ENCODE data around the gene SVOP.

Gene SVOP

DNA sequence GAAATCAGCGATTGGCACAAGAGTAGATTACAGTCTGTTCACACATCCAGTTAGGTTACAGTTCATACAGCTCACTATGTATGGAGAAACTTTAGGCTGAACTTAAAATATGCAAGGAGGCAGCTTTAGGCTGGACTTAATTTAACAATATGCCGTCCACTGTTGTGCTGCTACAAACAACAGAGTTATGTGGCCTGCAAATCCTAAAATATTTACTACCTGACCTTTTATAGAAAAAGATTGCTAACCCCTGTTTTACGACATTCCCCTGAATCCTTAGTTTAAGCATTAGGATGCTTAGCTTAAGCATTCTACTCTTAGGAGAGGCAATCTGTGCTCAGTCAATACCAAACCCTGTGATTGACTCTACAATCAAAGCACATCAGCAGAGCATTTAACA, 90.1 kb downstream of the SVOP start:
- DNase-seq (ENCODE audit: low spot score), result no peak

DNA sequence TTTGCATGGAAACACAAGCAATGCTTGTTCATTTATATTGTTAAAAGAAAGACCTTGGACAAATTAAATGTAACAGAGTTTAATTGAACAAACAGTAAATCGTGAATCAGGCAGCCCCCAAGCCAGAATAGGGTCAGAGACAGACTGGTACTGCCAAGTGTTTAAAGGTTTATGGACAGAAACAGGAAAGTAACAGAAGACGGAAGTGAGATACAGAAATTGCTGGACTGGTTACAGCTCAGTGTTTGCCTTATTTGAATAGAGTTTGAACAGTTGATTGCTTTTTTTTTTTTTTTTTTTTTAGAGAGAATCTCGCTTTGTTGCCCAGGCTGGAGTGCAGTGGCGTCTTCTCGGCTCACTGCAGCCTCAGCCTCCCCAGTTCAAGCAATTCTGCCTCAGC, 90.7 kb downstream of the SVOP start:
- no peak for DNase-seq (ENCODE audit: low spot score)

DNA sequence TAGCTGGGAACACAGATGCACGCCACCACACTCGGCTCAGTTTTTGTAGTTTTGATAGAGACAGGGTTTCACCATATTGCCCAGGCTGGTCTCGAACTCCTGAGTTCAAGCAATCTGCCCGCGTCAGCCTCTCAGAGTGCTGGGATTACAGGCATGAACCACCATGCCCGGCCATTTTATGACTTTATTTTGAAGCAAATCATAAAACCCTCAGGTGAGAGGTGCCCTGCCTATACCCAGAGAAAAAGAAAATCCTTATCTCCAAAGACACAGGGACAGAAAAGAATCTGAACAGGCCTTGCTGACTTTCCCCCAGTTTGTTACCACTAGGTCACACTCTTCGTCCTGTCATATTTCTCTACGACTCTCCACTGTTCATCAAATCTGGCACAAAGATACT, 92.2 kb downstream of the SVOP start:
- DNase-seq (ENCODE audit: low spot score), result no peak

DNA sequence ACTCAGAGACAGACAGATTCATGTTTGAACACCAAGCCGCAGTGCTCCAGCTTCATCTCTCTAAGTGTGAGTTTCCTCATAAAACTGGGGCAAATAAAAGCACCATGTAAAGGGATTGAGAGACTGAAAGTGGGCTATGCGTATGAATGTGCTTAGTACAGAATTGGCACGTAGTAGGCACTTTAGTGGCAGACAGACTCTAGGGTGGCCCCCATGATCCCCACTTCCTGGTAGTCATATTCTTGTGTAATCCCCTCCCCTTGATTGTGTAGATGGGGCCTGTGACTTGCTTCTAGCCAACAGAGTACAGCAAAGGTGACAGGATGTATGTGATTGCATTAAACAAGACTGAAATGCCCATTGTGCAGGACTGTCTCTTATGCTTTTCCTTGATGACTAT, 98.0 kb downstream of the SVOP start:
- DNase-seq (ENCODE audit: low spot score), result no peak

DNA sequence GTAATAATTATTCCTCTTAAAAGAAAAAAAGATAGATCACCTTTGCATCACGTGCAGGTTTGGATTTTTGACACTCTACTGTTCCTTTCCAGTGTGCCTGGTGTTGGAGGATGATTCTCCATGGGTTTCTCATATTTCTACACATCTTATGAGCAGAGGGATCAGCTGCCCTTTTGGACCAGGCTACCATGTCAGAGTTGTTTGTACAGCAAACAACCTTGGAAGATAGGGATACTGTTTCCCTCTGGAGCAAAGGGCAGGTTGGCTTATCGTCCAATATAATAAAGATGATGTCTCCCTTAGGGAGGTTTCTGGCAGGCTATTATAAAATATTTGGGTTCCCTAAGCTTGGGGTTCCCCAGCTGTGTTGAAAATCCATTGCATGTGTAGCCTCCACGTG, 98.9 kb downstream of the SVOP start:
- no peak for DNase-seq (ENCODE audit: low spot score)

DNA sequence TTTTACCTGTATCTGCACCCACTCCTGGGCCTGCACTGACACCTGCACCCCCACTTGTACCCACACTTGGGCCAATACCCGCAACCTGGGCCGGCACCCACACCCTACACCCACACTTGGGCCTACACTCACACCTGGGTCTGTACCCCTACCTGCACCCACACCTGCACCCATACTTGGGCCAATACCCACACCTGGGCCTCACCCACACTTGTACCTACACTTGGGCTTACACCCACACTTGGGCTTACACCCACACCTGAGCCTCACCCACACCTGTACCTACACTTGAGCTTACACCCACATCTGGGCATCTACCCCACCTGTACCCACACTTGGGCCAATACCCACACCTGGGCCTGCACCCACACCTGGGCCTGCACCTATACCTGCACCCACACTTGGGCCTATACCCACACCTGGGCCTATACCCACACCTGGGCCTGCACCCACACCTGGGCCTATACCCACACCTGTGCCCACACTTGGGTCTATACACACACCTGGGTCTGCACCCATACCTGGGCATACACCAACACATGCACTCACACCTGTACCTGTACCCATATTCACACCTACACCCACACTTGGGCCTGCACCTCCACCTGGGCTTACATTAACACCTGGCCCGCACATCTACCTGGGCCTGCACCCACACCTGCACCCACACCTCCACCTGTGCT, 101.8 kb downstream of the SVOP start:
- no peak for DNase-seq (ENCODE audit: low spot score)

DNA sequence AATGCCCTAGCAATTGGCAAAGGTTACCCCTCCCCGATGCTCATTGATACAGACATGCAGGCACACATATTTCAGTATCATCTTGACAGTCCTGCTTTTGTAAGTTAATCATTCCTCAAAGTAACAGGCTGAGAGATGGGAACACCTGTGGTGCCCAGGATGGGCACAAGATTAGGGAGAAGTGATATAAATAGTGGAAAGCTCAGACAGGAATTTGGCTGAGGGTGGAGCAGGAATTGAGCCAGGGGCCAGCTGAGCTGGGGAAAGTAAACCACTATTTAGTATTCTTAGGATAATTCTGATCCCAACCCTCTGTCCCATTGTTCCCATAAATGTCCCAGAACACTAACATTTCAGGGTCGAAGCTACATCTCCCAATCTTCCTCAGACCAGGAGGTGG, 102.7 kb downstream of the SVOP start:
- no peak for DNase-seq (ENCODE audit: low spot score)

DNA sequence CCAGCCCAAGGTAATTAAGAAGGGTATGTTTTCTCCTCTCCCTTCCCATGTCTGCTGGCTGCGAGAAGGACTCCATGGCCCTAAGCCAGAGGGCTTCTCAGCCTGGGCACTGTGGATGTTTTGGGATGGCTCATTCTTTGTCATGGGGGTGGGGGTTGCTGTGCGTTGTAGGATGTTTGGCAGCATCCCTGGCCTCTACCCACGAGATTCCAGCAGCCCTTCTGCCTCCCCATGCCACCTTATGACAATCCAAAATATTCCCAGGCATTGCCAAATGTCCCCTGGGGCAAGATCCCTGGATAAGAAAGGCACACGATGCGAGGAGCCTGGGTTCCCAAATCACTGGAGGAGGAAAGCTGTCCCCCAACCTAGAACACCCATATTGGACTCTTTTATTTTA, 104.5 kb downstream of the SVOP start:
- no peak for DNase-seq (ENCODE audit: low spot score)

DNA sequence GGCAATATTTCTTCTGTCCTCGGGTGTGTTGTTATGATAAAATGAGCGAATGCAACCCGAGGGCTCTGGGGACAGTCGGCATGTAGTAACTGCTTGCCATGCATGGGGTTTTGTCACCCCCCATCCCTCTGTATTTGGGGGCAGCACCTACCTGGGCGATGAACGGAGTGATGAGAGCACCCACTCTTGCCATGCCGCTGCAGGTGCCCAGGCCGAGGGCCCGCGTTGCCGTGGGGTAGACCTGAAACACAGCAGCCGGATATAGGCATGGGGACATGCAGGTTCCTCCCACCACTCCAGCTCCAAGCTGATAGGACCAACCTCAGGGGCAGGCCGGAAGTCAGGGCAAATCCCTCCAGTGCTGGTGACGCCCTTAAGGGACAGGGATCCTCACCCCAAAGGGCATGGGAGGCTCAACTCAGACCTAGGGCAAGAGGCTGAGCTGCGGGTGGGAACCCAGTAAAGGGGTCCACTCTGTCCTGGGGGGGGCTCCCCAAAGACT, 105.2 kb downstream of the SVOP start:
- DNase-seq (ENCODE audit: low spot score), result no peak

DNA sequence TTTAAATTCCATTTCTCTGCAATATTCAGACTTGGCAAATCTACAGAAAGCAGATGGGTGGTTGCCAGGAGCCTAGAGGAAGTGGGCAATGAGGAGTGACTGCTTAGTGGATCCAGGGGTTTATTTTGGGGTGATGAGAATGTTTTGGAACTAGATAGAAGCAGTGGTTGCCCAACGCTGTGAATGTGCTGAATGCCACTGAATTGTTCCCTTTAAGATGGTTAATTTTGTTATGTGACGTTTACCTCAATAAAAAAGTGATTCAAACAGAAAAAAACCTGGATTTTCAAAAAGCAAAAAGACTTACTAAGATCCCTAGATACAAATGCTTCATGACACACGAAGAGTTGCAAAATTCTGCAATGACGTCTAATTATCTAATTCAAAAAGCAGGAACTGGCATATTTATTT, 106.7 kb downstream of the SVOP start:
- DNase-seq (ENCODE audit: low spot score), result no peak

DNA sequence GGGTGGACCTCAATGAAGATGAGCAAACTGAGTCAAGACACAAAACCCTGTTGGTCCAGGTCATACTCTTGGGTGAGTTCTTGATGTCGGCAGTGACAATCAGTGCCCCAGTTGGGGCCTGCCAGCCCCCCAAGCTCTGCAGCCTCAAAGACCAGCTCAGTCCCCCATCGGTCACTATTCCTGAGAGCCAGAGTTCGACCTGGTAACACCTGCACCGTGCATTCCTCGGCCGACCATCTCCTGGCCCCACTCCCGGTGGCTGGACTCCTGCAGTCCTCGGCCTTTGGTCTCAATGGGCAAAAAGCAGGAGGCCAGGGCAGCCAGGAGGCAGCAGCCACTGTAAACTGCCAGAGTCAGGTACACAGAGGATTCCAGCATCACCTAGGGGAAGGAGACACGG, 108.5 kb downstream of the SVOP start:
- DNase-seq (ENCODE audit: low spot score), result no peak

DNA sequence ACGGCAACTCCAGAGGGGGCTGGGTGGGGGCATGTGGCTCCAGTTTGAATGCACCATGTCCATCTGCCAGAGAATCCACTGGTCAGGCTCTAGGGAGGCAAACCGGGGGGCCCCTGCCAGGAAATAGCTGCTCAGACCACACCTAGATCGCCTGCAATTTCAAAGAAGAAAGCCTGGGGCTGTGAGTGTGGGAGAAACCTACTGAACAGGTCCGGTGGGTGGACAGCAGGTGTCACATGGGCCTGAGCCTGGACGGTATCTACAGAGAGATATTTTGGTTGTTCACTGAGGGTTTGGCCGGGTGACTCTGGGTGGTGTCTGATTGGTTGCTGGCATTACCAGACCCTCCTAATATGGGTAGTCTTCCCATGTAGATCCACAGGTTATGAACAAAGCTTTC, 109.0 kb downstream of the SVOP start:
- DNase-seq (ENCODE audit: low spot score), result no peak

DNA sequence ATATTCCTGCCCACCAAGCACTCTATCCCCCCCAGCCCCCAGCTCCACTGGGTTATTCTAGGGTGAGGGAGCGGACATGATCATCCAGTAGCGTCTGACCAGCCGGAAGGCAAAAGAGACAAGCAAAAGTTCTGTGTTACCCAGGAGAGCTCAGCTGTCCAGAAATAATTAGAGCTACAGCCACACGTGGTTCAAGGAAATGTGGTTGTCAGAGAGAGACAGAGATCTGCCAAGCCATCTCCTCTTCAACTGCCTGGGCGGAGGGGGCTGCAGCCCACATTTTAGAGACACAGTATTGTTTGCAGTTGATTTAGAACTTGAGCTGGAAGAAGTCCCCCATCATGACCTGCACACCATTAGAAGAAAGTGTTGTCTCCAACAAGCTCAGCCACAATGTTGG, 110.5 kb downstream of the SVOP start:
- no peak for DNase-seq (ENCODE audit: low spot score)

DNA sequence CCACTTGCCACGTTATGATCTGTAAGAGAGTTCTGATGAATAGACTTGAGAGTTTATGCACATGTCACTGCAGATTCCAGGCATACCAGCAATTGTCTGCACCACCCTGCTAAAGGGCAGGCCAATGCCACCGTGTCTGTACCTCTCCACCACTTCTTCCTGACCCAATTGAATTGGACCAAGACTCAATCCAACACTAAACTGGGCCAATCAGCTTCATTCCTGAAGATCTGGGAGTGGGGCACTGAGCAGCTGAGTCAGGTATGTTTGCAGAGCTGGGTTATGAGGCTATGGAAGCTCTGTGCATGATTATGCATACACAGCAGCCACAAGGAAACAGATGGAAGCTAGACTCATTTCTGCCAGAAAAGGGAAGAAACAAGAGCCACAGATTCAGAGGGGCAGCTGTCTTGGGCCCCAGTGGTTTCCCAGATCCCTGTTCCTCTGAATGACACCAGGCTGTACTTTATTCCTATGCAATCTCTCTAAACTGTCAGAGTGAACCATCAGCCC, 113.0 kb downstream of the SVOP start:
- DNase-seq (ENCODE audit: low spot score), result no peak

DNA sequence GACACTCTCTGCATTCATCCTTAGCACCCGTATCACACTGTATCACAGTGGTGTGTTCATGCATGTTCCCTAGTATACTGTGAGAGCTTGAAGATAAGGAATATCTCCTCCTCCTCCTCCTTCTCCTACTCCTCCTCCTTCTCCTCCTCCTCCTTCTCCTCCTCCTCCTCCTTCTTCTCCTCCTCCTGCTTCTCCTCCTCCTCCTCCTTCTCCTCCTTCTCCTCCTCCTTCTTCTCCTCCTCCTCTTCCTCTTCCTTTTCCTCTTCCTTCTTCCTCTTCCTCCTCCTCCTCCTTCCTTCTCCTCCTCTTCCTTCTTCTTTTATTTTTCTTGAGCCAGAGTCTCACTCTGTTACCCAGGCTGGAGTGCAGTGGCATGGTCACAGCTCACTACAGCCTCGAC, 113.9 kb downstream of the SVOP start:
- DNase-seq (ENCODE audit: low spot score), result no peak

DNA sequence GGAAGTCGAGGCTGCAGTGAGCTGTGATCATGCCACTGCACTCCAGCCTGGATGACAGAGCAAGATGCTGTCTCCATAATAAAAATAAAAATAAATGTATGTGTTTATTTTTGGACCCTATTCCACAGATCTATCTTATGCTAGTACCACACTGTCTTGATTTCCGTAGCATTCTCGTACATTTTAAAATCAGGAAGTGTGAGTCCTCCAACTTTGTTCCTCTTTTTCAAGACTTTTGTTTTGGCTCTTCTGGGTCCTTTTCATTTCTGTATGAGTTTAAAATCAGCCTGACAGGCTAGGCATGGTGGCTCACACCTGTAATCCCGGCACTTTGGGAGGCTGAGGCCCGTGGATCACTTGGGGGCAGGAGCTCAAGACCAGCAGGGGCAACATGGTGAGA, 115.1 kb downstream of the SVOP start:
- no peak for DNase-seq (ENCODE audit: low spot score)

DNA sequence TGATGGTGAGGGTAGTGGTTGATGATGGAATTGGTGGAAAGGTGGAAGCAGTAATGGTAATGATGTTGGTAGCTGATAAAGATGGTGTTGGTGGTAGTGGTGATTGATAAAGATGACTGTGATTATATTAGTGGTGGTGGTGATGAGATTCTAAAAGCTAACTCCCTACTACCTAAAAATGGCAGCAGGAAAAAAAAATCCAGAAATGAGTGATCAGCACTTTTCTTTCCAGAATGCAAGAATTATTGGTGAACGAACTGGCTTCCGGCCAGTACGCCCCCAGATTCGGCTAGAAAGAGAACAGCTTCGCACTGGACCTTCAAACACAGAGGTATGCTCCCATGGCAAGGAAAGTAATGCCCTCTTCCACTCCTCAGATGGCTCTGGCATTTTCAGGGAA, 121.7 kb downstream of the SVOP start:
- no peak for DNase-seq (ENCODE audit: low spot score)

DNA sequence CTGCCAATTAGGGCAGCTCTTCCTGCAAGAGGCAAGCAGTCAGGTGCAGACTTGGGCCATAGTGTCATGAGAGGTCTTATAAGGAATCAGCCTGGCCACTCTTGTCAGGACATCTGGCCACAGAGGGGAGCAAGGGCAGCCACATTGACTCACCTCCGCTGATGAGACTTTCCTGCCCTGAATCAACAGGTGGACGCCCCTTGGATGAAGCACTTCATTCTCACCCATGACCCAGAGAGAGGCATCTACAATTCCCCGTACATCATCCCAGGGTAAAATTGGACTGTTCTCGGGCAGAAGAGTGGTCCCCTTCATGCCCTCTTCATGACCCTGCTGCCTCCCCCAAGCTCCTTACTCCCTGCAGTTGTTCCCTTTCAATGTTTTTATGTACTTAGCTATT, 124.1 kb downstream of the SVOP start:
- DNase-seq (ENCODE audit: low spot score), result no peak

DNA sequence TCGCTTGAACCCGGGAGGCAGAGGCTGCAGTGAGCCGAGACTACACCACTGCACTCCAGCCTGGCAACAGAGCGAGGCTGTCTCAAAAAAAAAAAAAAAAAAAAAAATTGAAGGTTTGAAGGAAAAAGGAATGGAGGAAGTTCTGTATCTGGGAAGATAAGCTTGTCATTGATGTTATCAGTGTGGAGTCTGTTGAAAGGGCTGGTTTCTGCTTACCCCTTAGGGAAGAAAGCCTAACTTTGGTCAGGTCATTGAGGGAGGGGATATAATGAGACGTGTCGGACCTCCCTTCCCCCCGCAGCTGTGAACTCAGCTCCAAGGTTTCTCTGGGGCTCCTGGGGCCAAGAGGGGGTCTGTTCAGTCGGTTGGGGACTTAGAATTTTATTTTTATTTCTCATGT, 124.5 kb downstream of the SVOP start:
- DNase-seq (ENCODE audit: low spot score), result no peak

DNA sequence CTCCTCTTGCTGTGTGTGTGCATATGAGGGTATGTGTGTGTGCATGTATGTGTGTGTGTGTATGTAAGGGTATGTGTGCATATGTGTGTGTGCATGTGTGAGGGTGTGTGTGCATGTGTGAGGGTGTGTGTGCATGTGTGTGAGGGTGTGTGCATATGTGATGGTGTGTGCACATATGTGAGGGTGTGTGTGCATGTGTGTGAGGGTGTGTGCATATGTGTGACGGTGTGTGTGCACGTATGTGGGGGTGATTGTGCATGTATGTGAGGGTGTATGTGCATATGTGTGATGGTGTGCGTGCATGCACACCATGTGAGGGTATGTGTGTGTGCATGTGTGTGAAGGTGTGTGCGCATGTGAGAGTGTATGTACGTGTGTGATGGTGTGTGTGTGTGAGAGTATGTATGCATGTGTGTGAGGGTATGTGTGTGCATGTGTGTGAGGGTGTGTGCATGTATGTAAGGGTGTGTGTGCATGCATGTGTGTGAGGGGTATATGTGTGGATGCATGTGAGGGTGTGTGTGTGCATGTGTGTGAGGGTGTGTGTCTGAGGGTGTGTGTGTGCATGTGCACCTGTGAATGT, 125.6 kb downstream of the SVOP start:
- no peak for DNase-seq (ENCODE audit: low spot score)

DNA sequence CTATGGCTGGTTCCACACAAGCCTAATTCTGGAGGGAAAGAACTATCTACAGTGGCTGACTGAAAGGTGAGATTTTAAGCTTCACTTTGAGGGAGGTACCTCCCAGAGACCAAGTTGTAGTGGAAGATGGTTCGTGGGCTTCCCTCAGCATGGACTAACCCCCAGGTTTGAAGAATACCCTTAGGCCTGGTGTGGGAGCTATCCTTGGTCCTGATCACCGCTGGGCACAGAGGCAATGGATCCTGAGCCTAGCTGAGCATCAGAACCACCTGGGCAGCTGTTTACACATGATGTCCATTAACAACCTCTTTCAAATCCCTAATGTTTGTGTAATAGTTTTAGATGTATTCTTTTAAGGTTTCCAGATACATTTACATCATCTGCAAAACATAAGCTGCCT, 130.7 kb downstream of the SVOP start:
- no peak for DNase-seq (ENCODE audit: low spot score)

DNA sequence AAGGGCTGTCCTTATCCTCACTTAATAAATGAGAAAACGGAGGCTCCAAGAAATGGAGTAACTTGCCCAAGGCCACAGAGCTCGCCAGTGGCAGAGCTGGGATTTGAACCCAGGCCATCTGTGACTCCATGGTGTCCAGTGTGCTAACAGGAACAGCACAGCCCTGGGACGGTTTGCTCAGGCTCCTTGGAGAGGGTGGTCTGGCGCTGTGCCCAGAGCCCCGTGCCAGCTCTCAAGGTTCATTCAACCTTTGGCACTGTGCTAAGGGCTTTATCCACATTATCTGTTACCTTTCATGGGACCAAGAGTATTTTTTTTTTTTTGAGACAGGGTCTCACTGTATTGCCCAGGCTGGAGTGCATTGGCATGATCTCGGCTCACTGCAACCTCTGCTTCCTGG, 132.8 kb downstream of the SVOP start:
- DNase-seq (ENCODE audit: low spot score), result no peak

DNA sequence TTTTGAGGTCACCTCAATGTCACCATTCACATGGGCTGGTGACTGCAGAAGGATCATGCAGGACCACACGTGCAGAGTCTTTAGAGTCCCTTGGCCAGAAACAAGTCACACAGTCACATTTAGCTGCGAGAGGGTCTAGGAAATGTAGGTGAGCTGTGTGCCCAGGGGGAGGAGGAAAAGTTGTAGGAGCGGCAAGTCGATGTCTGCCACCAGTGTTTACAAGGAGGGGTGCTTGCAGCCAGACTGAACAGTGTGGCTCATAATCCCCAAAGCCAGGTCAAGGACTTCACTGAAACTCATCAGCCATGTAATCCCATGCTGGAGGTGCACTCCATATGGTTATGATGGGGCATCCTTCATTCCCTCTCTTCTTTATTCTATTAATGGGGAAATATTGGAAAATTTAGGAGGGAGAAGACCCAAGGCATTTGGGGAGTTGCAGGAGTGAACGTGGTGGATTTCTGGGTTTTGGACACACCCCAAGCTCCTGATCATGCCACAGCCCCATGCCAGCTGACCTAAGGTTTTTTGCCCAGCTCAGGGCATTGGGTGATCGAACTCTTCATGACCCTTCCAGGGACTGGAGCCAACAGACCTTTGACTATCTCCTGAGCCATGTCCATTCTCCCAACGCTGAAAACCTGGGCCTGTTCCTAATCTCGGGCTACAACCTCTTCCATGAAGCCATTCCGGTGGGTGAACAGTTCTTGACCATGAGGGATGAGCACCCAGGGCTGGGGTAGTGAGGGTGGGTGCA, 133.8 kb downstream of the SVOP start:
- no peak for DNase-seq (ENCODE audit: low spot score)
